ENCODE data around the gene PML.

DNA sequence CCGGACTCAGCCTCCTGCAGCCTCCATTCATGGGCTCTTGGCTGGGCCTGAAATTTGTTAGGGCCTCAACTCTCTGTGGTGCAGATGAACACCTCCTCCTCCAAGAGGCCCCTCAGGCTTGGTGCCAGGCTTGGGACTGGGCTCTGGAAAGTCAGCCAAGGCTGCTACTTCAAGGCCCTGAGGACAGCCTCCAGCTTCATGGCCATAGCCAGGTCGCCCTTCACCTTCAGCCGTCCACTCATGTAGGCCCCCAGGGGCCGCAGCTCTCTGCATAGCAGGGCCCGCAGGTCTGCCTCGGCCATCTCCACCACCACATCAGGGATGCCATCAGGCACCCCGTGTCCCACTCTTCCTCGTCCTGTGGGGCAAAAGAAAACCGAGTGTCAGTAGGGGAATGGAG, 10.7 kb upstream of the PML start:
- TF ChIP-seq, protein P1, sequence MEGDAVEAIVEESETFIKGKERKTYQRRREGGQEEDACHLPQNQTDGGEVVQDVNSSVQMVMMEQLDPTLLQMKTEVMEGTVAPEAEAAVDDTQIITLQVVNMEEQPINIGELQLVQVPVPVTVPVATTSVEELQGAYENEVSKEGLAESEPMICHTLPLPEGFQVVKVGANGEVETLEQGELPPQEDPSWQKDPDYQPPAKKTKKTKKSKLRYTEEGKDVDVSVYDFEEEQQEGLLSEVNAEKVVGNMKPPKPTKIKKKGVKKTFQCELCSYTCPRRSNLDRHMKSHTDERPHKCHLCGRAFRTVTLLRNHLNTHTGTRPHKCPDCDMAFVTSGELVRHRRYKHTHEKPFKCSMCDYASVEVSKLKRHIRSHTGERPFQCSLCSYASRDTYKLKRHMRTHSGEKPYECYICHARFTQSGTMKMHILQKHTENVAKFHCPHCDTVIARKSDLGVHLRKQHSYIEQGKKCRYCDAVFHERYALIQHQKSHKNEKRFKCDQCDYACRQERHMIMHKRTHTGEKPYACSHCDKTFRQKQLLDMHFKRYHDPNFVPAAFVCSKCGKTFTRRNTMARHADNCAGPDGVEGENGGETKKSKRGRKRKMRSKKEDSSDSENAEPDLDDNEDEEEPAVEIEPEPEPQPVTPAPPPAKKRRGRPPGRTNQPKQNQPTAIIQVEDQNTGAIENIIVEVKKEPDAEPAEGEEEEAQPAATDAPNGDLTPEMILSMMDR (conservative IDR thresholded peaks at IDR 0.05; ENCODE audit: low read length) = no peak
- TF ChIP-seq EZH2phosphoT487 (IDR thresholded peaks at IDR 0.05; ENCODE audit: borderline replicate concordance) = no peak

Measured in Loucy (cell line).